Endothelial cell of umbilical vein (primary cell): ENCODE data around the gene PDE8B. TPM values are rescaled to one million over a fixed set of nuclear protein-coding genes. Genes with fewer than 3 reads are reported as not detected.

ENCODE experiments used
- BruUV-seq: library from RNA; stranded (reverse); fragments of 400-500 nt; replicated peaks from 2 replicates; lab custom pipeline; 2021; lab: Mats Ljungman, UMichigan
- CTCF ChIA-PET: fragments of 300-600, 350-600 bp; sonication (Branson Sonifier 250); formaldehyde crosslinking; loops from one replicate; lab custom pipeline; 2021; ENCODE audit warnings: antibody characterized with exemption, inconsistent platforms; lab: Charles Lee
- POLR2A ChIA-PET: fragments of 300-600, 350-600 bp; sonication (Branson Sonifier 250); formaldehyde crosslinking; loops from one replicate; lab custom pipeline; 2021; ENCODE audit warnings: antibody characterized with exemption, inconsistent platforms; lab: Charles Lee
- DNase-seq: peaks from one replicate; pipeline ENCODE4 v3.0.0-alpha.2; 2011; ENCODE audit warnings: low read depth, low spot score
- FAIRE-seq: peaks from 2 replicates; lab custom pipeline; 2011; peaks lifted over from hg19 to GRCh38; lab: Jason Lieb, UNC
- H2AFZ ChIP-seq: 2 replicates; pipeline ENCODE4 v1.6.0; 2012; ENCODE audit warnings: low read depth, low read length, control low read depth, inconsistent platforms
- H3K27ac ChIP-seq: 2 replicates; pipeline ENCODE4 v1.5.1; 2011; ENCODE audit warnings: low read depth, mild to moderate bottlenecking, control low read depth, low read length, moderate library complexity; ENCODE audit not compliant: insufficient read depth
- H3K27me3 ChIP-seq, 2 experiments: 2 replicates each; pipeline versions ENCODE4 v1.6.0 to v1.6.1; 2011; ENCODE audit warnings: low read length in 2 of 2, mixed read lengths in 1 of 2; ENCODE audit not compliant: control insufficient read depth in 2 of 2, insufficient read depth in 2 of 2
- H3K36me3 ChIP-seq, 2 experiments: 2 replicates in 1 of 2; 3 replicates in 1 of 2; pipeline ENCODE4 v1.5.1; 2011; ENCODE audit warnings: low read length in 2 of 2, mild to moderate bottlenecking in 1 of 2, moderate library complexity in 1 of 2; ENCODE audit not compliant: control insufficient read depth in 2 of 2, insufficient read depth in 2 of 2; ENCODE audit errors: extremely low read depth in 1 of 2
- H3K4me1 ChIP-seq: 3 replicates; pipeline ENCODE4 v1.5.1; 2011; ENCODE audit warnings: mild to moderate bottlenecking, low read length; ENCODE audit not compliant: control insufficient read depth, insufficient read depth; ENCODE audit errors: extremely low read depth
- H3K4me2 ChIP-seq: 2 replicates; pipeline ENCODE4 v1.6.1; 2011; ENCODE audit warnings: low read length, control low read depth, mixed read lengths; ENCODE audit not compliant: insufficient read depth
- H3K4me3 ChIP-seq, 3 experiments: fragments of 200-600 bp in 1 of 3; sonication (generic), shearing (Covaris generic) in 1 of 3; replicated peaks in 1 of 3; 2 replicates each; pipeline ENCODE4 v1.5.1; 2011 to 2016; ENCODE audit warnings: control low read depth in 3 of 3, low read length in 3 of 3, mild to moderate bottlenecking in 2 of 3, inconsistent platforms in 1 of 3, low read depth in 1 of 3, moderate library complexity in 1 of 3; ENCODE audit not compliant: insufficient read depth in 1 of 3
- H3K79me2 ChIP-seq: 2 replicates; pipeline ENCODE4 v1.6.0; 2012; ENCODE audit warnings: low read length, inconsistent platforms; ENCODE audit not compliant: control insufficient read depth, insufficient read depth
- H3K9ac ChIP-seq: replicated peaks from 2 replicates; pipeline ENCODE3; 2011; ENCODE audit warnings: low read length, control low read depth; ENCODE audit not compliant: insufficient read depth; ENCODE audit errors: extremely low read depth
- H3K9me1 ChIP-seq: replicated peaks from 3 replicates; pipeline ENCODE4 v1.6.0; 2011; ENCODE audit warnings: mild to moderate bottlenecking, low read length; ENCODE audit not compliant: control insufficient read depth, insufficient read depth; ENCODE audit errors: extremely low read depth
- H3K9me3 ChIP-seq: replicated peaks from 2 replicates; pipeline ENCODE4 v1.5.1; 2012; ENCODE audit warnings: low read length, inconsistent platforms; ENCODE audit not compliant: control insufficient read depth, insufficient read depth
- H4K20me1 ChIP-seq: replicated peaks from 2 replicates; pipeline ENCODE3; 2011; ENCODE audit warnings: mild to moderate bottlenecking, low read length; ENCODE audit not compliant: control insufficient read depth, insufficient read depth; ENCODE audit errors: extremely low read depth
- EZH2 ChIP-seq: IDR thresholded peaks from 2 replicates; pipeline ENCODE4 v1.6.1; 2012; ENCODE audit warnings: borderline replicate concordance, low read depth, mild to moderate bottlenecking, moderate library complexity, low read length, inconsistent platforms; ENCODE audit not compliant: severe bottlenecking
- FOS ChIP-seq: IDR thresholded peaks from 2 replicates; pipeline ENCODE4 v1.6.1; 2011; ENCODE audit warnings: mild to moderate bottlenecking, low read length, moderate library complexity, borderline replicate concordance; ENCODE audit not compliant: insufficient read depth
- GATA2 ChIP-seq: IDR thresholded peaks from 2 replicates; pipeline ENCODE4 v1.7.0; 2011; ENCODE audit warnings: low read depth, mild to moderate bottlenecking, moderate library complexity, mixed read lengths, low read length; ENCODE audit not compliant: insufficient read length, insufficient read depth
- JUN ChIP-seq: IDR thresholded peaks from 2 replicates; pipeline ENCODE4 v1.6.1; 2011; ENCODE audit warnings: borderline replicate concordance, low read depth; ENCODE audit not compliant: insufficient read length, insufficient read depth
- MYC ChIP-seq: IDR thresholded peaks from one replicate; pipeline ENCODE4 v1.6.1; 2011; ENCODE audit warnings: mild to moderate bottlenecking, low read depth, low read length
- POLR2A ChIP-seq: IDR thresholded peaks from 2 replicates; pipeline ENCODE4 v1.6.1; 2012; ENCODE audit warnings: low read depth, mild to moderate bottlenecking, control low read depth, low read length
- POLR2AphosphoS5 ChIP-seq: IDR thresholded peaks from 2 replicates; pipeline ENCODE4 v1.6.1; 2012; ENCODE audit warnings: low read depth, mild to moderate bottlenecking, control low read depth, low read length, moderate library complexity; ENCODE audit not compliant: insufficient read depth
- dilution Hi-C: fragments of 300-500 bp; cut with MboI; formaldehyde crosslinking; loops from one replicate; pipeline ENCODE4 v1.15.0; 2019; ENCODE audit warnings: low sequenced_read_pairs; ENCODE audit not compliant: extremely low pct_ligation_motif_present
- intact Hi-C: fragments of 100-400 bp; cut with micrococcal nuclease; formaldehyde crosslinking; loops from one replicate; pipeline ENCODE4 v1.10.0; 2022
- polyA plus RNA-seq, 4 experiments: library from polyadenylated mRNA; depleted of rRNA in 3 of 4; stranded (reverse) in 3 of 4; unstranded in 1 of 4; fragments of >200 nt; gene quantifications; 2 replicates each; pipeline versions ENCODE4 v1.2.1 to v1.2.3, GENCODE V29; 2011 to 2012; ENCODE audit warnings: missing spikeins in 1 of 4
- total RNA-seq: library from RNA; stranded (reverse); gene quantifications from 2 replicates; pipeline ENCODE4 v1.2.3, GENCODE V29; 2021
- TF ChIP-seq, protein P1 (sequence below), 2 donors: IDR thresholded peaks; 1 replicate in 1 of 2; 2 replicates in 1 of 2; pipeline ENCODE4 v1.5.1; 2011; ENCODE audit warnings: low read length in 2 of 2, mild to moderate bottlenecking in 2 of 2, moderate library complexity in 2 of 2, control low read depth in 1 of 2, inconsistent platforms in 1 of 2, low read depth in 1 of 2; ENCODE audit not compliant: insufficient read depth in 1 of 2; ENCODE audit errors: extremely low read depth in 1 of 2
- TF ChIP-seq, protein P2 (sequence below): IDR thresholded peaks from 2 replicates; pipeline ENCODE4 v1.6.1; 2011; ENCODE audit not compliant: insufficient read depth, insufficient read length

Gene PDE8B
- total and polyA plus RNA-seq, 2 donors (not counting 3 experiments of a cell fraction or from before 2014, with no cell fraction given), result not detected

GRCh38 chr5:77333036-77333435, 122.6 kb downstream of the PDE8B start:
- no peaks in the 10 kb centered on the region for H3K4me1 ChIP-seq
- no peaks in the 10 kb centered on the region for H4K20me1 ChIP-seq
- H3K9me3 ChIP-seq, result no peaks in the 10 kb centered on the region
- TF ChIP-seq MYC, result no peak
- TF ChIP-seq POLR2AphosphoS5, result no peak
- TF ChIP-seq, protein P1, sequence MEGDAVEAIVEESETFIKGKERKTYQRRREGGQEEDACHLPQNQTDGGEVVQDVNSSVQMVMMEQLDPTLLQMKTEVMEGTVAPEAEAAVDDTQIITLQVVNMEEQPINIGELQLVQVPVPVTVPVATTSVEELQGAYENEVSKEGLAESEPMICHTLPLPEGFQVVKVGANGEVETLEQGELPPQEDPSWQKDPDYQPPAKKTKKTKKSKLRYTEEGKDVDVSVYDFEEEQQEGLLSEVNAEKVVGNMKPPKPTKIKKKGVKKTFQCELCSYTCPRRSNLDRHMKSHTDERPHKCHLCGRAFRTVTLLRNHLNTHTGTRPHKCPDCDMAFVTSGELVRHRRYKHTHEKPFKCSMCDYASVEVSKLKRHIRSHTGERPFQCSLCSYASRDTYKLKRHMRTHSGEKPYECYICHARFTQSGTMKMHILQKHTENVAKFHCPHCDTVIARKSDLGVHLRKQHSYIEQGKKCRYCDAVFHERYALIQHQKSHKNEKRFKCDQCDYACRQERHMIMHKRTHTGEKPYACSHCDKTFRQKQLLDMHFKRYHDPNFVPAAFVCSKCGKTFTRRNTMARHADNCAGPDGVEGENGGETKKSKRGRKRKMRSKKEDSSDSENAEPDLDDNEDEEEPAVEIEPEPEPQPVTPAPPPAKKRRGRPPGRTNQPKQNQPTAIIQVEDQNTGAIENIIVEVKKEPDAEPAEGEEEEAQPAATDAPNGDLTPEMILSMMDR (IDR thresholded peaks at IDR 0.05; ENCODE audit: extremely low read depth in 1 of 2, insufficient read depth in 1 of 2, low read depth in 1 of 2, low read length in 2 of 2), result no peak
- no peak for TF ChIP-seq EZH2
- no peak for TF ChIP-seq GATA2
- no peak for TF ChIP-seq POLR2A
- TF ChIP-seq FOS, result no peak
- TF ChIP-seq, protein P2, sequence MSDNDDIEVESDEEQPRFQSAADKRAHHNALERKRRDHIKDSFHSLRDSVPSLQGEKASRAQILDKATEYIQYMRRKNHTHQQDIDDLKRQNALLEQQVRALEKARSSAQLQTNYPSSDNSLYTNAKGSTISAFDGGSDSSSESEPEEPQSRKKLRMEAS, result no peak
- no peak for TF ChIP-seq JUN
- BruUV-seq, result no TSS peak
- H3K4me3 ChIP-seq, result no peak overlapping the region
- CTCF ChIA-PET, result interaction anchor here (1.0 kb wide), 1 partner anchor 13 kb away, joined by 4 read pairs; no protein-coding TSS in a partner anchor
- intact Hi-C loops (no loop called here), dilution Hi-C loops (no loop called here)
- no peak overlapping the region for H2AFZ ChIP-seq
- H3K4me2 ChIP-seq, result no peak overlapping the region
- peaks cover 0 to 10% of the 10 kb centered on the region in 2 experiments for H3K27me3 ChIP-seq
- no peak for DNase-seq
- no peak for FAIRE-seq
- no peaks in the 10 kb centered on the region for H3K79me2 ChIP-seq
- no peak overlapping the region for H3K9ac ChIP-seq
- H3K9me1 ChIP-seq, result no peaks in the 10 kb centered on the region
- POLR2A ChIA-PET, result interaction anchor here (0.6 kb wide), 1 partner anchor 10 kb away, joined by 3 read pairs; no protein-coding TSS in a partner anchor
- no peaks in the 10 kb centered on the region for H3K36me3 ChIP-seq
- H3K27ac ChIP-seq, result no peak overlapping the region
